ENCODE measurements around the gene GNL1.

GRCh38 chr6:30510419-30511168 is 45.7 kb downstream of the GNL1 start:
- TF ChIP-seq CTCF (conservative IDR thresholded peaks at IDR 0.05 in 1 of 2, IDR thresholded peaks at IDR 0.05 in 1 of 2; ENCODE audit: extremely low read depth in 1 of 2, insufficient read depth in 1 of 2, low read depth in 1 of 2, low read length in 2 of 2) (no peak), EZH2 (IDR thresholded peaks at IDR 0.05; ENCODE audit: borderline replicate concordance, low read length) (no peak)

Data from mammary epithelial cell (primary cell).